ENCODE data around the gene ZHX3. TPM values are rescaled to one million over a fixed set of nuclear protein-coding genes. Genes with fewer than 3 reads are reported as not detected.

ZHX3 gene
- total and polyA plus RNA-seq, 10 of the 15 experiments (the other 5 are each of a cell fraction or from before 2014, with no cell fraction given): 1.3 to 14.0 (median 5.0) TPM

DNA sequence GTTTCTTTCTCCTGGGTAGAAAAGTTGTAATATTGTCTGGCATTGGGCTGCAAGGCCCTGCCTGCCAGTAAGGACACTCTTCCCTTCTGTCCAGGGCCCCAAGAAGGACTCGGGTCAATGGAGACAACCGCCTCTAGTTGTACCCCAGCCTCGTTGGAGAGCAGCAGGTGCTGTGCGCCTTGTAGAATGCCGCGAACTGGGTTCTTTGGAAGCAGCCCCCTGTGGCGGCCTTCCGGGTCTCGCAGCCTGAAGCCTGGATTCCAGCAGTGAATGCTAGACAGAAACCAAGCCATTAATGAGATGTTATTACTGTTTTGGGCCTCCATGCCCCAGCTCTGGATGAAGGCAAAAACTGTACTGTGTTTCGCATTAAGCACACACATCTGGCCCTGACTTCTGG lies 143.2 kb downstream of the ZHX3 start (continued):
- TF ChIP-seq, protein P1, sequence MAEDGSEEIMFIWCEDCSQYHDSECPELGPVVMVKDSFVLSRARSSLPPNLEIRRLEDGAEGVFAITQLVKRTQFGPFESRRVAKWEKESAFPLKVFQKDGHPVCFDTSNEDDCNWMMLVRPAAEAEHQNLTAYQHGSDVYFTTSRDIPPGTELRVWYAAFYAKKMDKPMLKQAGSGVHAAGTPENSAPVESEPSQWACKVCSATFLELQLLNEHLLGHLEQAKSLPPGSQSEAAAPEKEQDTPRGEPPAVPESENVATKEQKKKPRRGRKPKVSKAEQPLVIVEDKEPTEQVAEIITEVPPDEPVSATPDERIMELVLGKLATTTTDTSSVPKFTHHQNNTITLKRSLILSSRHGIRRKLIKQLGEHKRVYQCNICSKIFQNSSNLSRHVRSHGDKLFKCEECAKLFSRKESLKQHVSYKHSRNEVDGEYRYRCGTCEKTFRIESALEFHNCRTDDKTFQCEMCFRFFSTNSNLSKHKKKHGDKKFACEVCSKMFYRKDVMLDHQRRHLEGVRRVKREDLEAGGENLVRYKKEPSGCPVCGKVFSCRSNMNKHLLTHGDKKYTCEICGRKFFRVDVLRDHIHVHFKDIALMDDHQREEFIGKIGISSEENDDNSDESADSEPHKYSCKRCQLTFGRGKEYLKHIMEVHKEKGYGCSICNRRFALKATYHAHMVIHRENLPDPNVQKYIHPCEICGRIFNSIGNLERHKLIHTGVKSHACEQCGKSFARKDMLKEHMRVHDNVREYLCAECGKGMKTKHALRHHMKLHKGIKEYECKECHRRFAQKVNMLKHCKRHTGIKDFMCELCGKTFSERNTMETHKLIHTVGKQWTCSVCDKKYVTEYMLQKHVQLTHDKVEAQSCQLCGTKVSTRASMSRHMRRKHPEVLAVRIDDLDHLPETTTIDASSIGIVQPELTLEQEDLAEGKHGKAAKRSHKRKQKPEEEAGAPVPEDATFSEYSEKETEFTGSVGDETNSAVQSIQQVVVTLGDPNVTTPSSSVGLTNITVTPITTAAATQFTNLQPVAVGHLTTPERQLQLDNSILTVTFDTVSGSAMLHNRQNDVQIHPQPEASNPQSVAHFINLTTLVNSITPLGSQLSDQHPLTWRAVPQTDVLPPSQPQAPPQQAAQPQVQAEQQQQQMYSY (CRISPR knock-in tag; IDR thresholded peaks at IDR 0.05): no peak
- TF ChIP-seq ZNF274 (IDR thresholded peaks at IDR 0.05; ENCODE audit: insufficient read depth, insufficient read length) (no peak), RFX5 (IDR thresholded peaks at IDR 0.05; ENCODE audit: low read depth, low read length) (no peak), MYC (IDR thresholded peaks at IDR 0.05; ENCODE audit: insufficient read depth, insufficient read length, insufficient replicate concordance, low read length, severe bottlenecking) (no peak)
- TF ChIP-seq, protein P2, sequence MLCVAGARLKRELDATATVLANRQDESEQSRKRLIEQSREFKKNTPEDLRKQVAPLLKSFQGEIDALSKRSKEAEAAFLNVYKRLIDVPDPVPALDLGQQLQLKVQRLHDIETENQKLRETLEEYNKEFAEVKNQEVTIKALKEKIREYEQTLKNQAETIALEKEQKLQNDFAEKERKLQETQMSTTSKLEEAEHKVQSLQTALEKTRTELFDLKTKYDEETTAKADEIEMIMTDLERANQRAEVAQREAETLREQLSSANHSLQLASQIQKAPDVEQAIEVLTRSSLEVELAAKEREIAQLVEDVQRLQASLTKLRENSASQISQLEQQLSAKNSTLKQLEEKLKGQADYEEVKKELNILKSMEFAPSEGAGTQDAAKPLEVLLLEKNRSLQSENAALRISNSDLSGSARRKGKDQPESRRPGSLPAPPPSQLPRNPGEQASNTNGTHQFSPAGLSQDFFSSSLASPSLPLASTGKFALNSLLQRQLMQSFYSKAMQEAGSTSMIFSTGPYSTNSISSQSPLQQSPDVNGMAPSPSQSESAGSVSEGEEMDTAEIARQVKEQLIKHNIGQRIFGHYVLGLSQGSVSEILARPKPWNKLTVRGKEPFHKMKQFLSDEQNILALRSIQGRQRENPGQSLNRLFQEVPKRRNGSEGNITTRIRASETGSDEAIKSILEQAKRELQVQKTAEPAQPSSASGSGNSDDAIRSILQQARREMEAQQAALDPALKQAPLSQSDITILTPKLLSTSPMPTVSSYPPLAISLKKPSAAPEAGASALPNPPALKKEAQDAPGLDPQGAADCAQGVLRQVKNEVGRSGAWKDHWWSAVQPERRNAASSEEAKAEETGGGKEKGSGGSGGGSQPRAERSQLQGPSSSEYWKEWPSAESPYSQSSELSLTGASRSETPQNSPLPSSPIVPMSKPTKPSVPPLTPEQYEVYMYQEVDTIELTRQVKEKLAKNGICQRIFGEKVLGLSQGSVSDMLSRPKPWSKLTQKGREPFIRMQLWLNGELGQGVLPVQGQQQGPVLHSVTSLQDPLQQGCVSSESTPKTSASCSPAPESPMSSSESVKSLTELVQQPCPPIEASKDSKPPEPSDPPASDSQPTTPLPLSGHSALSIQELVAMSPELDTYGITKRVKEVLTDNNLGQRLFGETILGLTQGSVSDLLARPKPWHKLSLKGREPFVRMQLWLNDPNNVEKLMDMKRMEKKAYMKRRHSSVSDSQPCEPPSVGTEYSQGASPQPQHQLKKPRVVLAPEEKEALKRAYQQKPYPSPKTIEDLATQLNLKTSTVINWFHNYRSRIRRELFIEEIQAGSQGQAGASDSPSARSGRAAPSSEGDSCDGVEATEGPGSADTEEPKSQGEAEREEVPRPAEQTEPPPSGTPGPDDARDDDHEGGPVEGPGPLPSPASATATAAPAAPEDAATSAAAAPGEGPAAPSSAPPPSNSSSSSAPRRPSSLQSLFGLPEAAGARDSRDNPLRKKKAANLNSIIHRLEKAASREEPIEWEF (IDR thresholded peaks at IDR 0.05; ENCODE audit: insufficient replicate concordance, low read depth, low read length): no peak
